GM12874 (cell line): ENCODE measurements around the gene TTYH1.

Experiments used
- CTCF ChIP-seq: IDR thresholded peaks from 2 replicates; pipeline ENCODE4 v1.5.1; 2011; ENCODE audit warnings: low read depth, mild to moderate bottlenecking, control low read depth, low read length, moderate library complexity; ENCODE audit not compliant: insufficient read depth

TTYH1 gene

GRCh38 chr19:54415208-54415900 is at the start of gene TTYH1:
Gene TTYH1 (plus strand): TSS chr19:54415464. CDS start chr19:54415553, 89 bp downstream.
- peak; percentile 55 for TF ChIP-seq CTCF

GRCh38 chr19:54366811-54367210 is 48.5 kb upstream of the TTYH1 start:
- TF ChIP-seq CTCF: no peak

GRCh38 chr19:54369082-54369687 is 46.1 kb upstream of the TTYH1 start:
- TF ChIP-seq CTCF: no peak

- TF ChIP-seq CTCF: no peak
Measured at GRCh38 chr19:54373781-54374631, 41.3 kb upstream of the TTYH1 start.

- TF ChIP-seq CTCF: no peak
Measured at GRCh38 chr19:54376610-54377285, 38.5 kb upstream of the TTYH1 start.

- TF ChIP-seq CTCF: no peak
Measured at GRCh38 chr19:54379187-54379678, 36.0 kb upstream of the TTYH1 start.
